Endothelial cell of umbilical vein (primary cell): Measurements from ENCODE around the gene MAFF.

Experiments used
- CTCF ChIP-seq, 2 donors: IDR thresholded peaks; 1 replicate in 1 of 2; 2 replicates in 1 of 2; pipeline ENCODE4 v1.5.1; 2011; ENCODE audit warnings: low read length in 2 of 2, mild to moderate bottlenecking in 2 of 2, moderate library complexity in 2 of 2, control low read depth in 1 of 2, inconsistent platforms in 1 of 2, low read depth in 1 of 2; ENCODE audit not compliant: insufficient read depth in 1 of 2; ENCODE audit errors: extremely low read depth in 1 of 2
- EZH2 ChIP-seq: IDR thresholded peaks from 2 replicates; pipeline ENCODE4 v1.6.1; 2012; ENCODE audit warnings: borderline replicate concordance, low read depth, mild to moderate bottlenecking, moderate library complexity, low read length, inconsistent platforms; ENCODE audit not compliant: severe bottlenecking

GRCh38 chr22:38223289-38223960, 21.6 kb downstream of the MAFF start:
- TF ChIP-seq CTCF (IDR thresholded peaks at IDR 0.05; ENCODE audit: extremely low read depth in 1 of 2, insufficient read depth in 1 of 2, low read depth in 1 of 2, low read length in 2 of 2): no peak
- no peak for TF ChIP-seq EZH2
